GM19239 (cell line): ENCODE results near the gene TMEM135.
"Not testable (repeated sequence)": the region's sequence is repeated elsewhere in the genome, so short reads cannot be mapped to it uniquely, and the experiment has no call there.

Experiments used
- DNase-seq: peaks from one replicate; pipeline ENCODE4 v3.0.0; 2011; ENCODE audit warnings: low spot score; ENCODE audit not compliant: insufficient read length
- FAIRE-seq: peaks from 2 replicates; lab custom pipeline; 2011; peaks lifted over from hg19 to GRCh38; lab: Jason Lieb, UNC

The TMEM135 gene

GRCh38 chr11:87019613-87020271, 18.0 kb upstream of the TMEM135 start:
- DNase-seq: no peak
- no peak for FAIRE-seq

- FAIRE-seq (no peak), DNase-seq (no peak)
These were observed 17.4 kb upstream of the TMEM135 start for GRCh38 chr11:87020336-87020735.

- DNase-seq: no peak
- no peak for FAIRE-seq
These were observed 16.9 kb upstream of the TMEM135 start for GRCh38 chr11:87020764-87021365.

- no peak for FAIRE-seq
- no peak for DNase-seq
These were observed 15.5 kb upstream of the TMEM135 start for GRCh38 chr11:87022254-87022653.

- FAIRE-seq (no peak), DNase-seq (no peak)
These were observed 15.0 kb upstream of the TMEM135 start for GRCh38 chr11:87022738-87023137.

- not testable (repeated sequence) for DNase-seq, FAIRE-seq
These were observed 11.3 kb upstream of the TMEM135 start for GRCh38 chr11:87026415-87026814.

GRCh38 chr11:87030458-87031054, 7.2 kb upstream of the TMEM135 start:
- DNase-seq: no peak
- FAIRE-seq: peak; percentile 31

GRCh38 chr11:87031433-87032170, 6.1 kb upstream of the TMEM135 start:
- FAIRE-seq (no peak), DNase-seq (no peak)

- FAIRE-seq: no peak
- DNase-seq: no peak
These were observed 4.2 kb upstream of the TMEM135 start for GRCh38 chr11:87033561-87033960.

- no peak for FAIRE-seq
- DNase-seq: no peak
These were observed 1.7 kb upstream of the TMEM135 start for GRCh38 chr11:87035976-87036583.

- DNase-seq: no peak
- peak; percentile 31 for FAIRE-seq
These were observed 831 bp upstream of the TMEM135 start for GRCh38 chr11:87036756-87037449.

- peak; percentile 67 for FAIRE-seq
These were observed 672 bp downstream of the TMEM135 start for GRCh38 chr11:87038235-87038977.

GRCh38 chr11:87039371-87039770, 1.6 kb downstream of the TMEM135 start:
- FAIRE-seq (no peak), DNase-seq (no peak)

More at GRCh38 chr11:87038235-87038977, 672 bp downstream of the TMEM135 start:
- DNase-seq: no peak

- DNase-seq: no peak
- no peak for FAIRE-seq
These were observed 6.2 kb downstream of the TMEM135 start for GRCh38 chr11:87043894-87044293.

- FAIRE-seq: no peak
These were observed 9.1 kb downstream of the TMEM135 start for GRCh38 chr11:87046824-87047223.

GRCh38 chr11:87056091-87056490, 18.4 kb downstream of the TMEM135 start:
- FAIRE-seq (no peak), DNase-seq (no peak)

More at GRCh38 chr11:87046824-87047223, 9.1 kb downstream of the TMEM135 start:
- DNase-seq: no peak

GRCh38 chr11:87057749-87058148, 20.0 kb downstream of the TMEM135 start:
- FAIRE-seq: no peak

GRCh38 chr11:87059596-87060390, 22.1 kb downstream of the TMEM135 start:
- no peak for FAIRE-seq
- no peak for DNase-seq

More at GRCh38 chr11:87057749-87058148, 20.0 kb downstream of the TMEM135 start:
- no peak for DNase-seq
